K562 (cell line): ENCODE results near the gene ZDHHC14. TPM values are rescaled to one million over a fixed set of nuclear protein-coding genes. Genes with fewer than 3 reads are reported as not detected.
A peak's percentile ranks its signal among the peaks of the same experiment; 100 is the strongest.

Experiments
- CBX3 ChIP-seq, 2 experiments: IDR thresholded peaks; 1 replicate in 1 of 2; 2 replicates in 1 of 2; pipeline ENCODE4 v1.6.1; 2012; ENCODE audit warnings: inconsistent platforms in 2 of 2, low read length in 2 of 2, borderline replicate concordance in 1 of 2, control low read depth in 1 of 2
- HINFP ChIP-seq: fragments of 450-650 bp; conservative IDR thresholded peaks from 2 replicates; pipeline ENCODE4 v1.6.1; 2016; ENCODE audit warnings: missing genetic modification characterization, low read depth, mild to moderate bottlenecking, control low read depth, missing compliant biosample characterization
- KDM1A ChIP-seq, 2 experiments: fragments of 450-650 bp; IDR thresholded peaks; 2 replicates each; pipeline ENCODE4 v1.6.1; 2016; ENCODE audit warnings: mild to moderate bottlenecking in 2 of 2
- MAFF ChIP-seq: IDR thresholded peaks from 2 replicates; pipeline ENCODE4 v1.6.1; 2012; ENCODE audit warnings: low read length, improper control_type of control experiment
- NFE2 ChIP-seq: IDR thresholded peaks from 2 replicates; pipeline ENCODE4 v1.6.1; 2014; ENCODE audit warnings: antibody characterized with exemption, low read depth
- NFYB ChIP-seq: IDR thresholded peaks from 2 replicates; pipeline ENCODE4 v1.6.1; 2011; ENCODE audit warnings: mild to moderate bottlenecking, moderate library complexity; ENCODE audit not compliant: insufficient read length; ENCODE audit errors: extremely low read depth
- NKRF ChIP-seq: fragments of 450-650 bp; IDR thresholded peaks from 2 replicates; pipeline ENCODE4 v1.6.1; 2016; ENCODE audit warnings: borderline replicate concordance
- NUFIP1 ChIP-seq: fragments of 450-650 bp; IDR thresholded peaks from 2 replicates; pipeline ENCODE4 v1.6.1; 2018; ENCODE audit not compliant: partially characterized antibody
- OTX1 ChIP-seq: fragments of 450-650 bp; formaldehyde crosslinking; IDR thresholded peaks from 2 replicates; pipeline ENCODE4 v1.4.0; 2022; ENCODE audit warnings: mild to moderate bottlenecking
- POLR2AphosphoS2 ChIP-seq: IDR thresholded peaks from 2 replicates; pipeline ENCODE4 v1.6.1; 2012; ENCODE audit warnings: low read length, improper control_type of control experiment
- RNF2 ChIP-seq: sonication (generic); IDR thresholded peaks from 2 replicates; pipeline ENCODE4 v1.6.1; 2016
- TARDBP ChIP-seq: fragments of 450-650 bp; IDR thresholded peaks from 2 replicates; pipeline ENCODE4 v1.6.1; 2016
- TRIM24 ChIP-seq, 2 experiments: fragments of 450-650 bp; IDR thresholded peaks; 2 replicates each; pipeline ENCODE4 v1.6.1; 2016
- TSC22D4 ChIP-seq: fragments of 450-650 bp; IDR thresholded peaks from 2 replicates; pipeline ENCODE4 v1.6.1; 2016; ENCODE audit warnings: missing genetic modification characterization, missing biosample characterization, control low read depth
- ZBTB40 ChIP-seq, 2 experiments: fragments of 450-650 bp in 1 of 2; sonication (generic) in 1 of 2; formaldehyde crosslinking in 1 of 2; IDR thresholded peaks; 2 replicates each; pipeline versions ENCODE4 v1.7.1 to v1.9.0; 2016 to 2022; ENCODE audit warnings: inconsistent platforms in 1 of 2, mild to moderate bottlenecking in 1 of 2, missing genetic modification reagents in 1 of 2
- ZNF316 ChIP-seq: fragments of 450-650 bp; IDR thresholded peaks from 2 replicates; pipeline ENCODE4 v1.6.1; 2016
- polyA plus RNA-seq, 8 experiments: library from polyadenylated mRNA; depleted of rRNA in 4 of 8; stranded (reverse) in 5 of 8; unstranded in 3 of 8; fragments of >200 nt; fragmentation: Nextera tagmentation in 2 of 8; fragmentation: Illumina TruSeq in 1 of 8; extraction: Ambion mirVana in 2 of 8; extraction: Trizol in 1 of 8; gene quantifications; 2 replicates each; pipeline versions ENCODE4 v1.2.1 to v1.2.3, GENCODE V29; 2011 to 2014; ENCODE audit warnings: inconsistent platforms in 1 of 8, missing spikeins in 1 of 8
- total RNA-seq, 7 experiments: library from RNA; depleted of rRNA in 6 of 7; stranded (reverse); fragments of >200 nt in 6 of 7; fragmentation: Illumina TruSeq in 2 of 7; extraction: Trizol in 2 of 7; gene quantifications; 2 replicates each; pipeline versions ENCODE4 v1.2.1 to v1.2.3, GENCODE V29; 2011 to 2021; ENCODE audit warnings: low replicate concordance in 1 of 7

Gene ZDHHC14
- total and polyA plus RNA-seq, 9 of the 15 experiments (the other 6 are each of a cell fraction or from before 2014, with no cell fraction given), result 0.92 to 23.1 (median 13.8) TPM

GRCh38 chr6:157393669-157394327, 12.8 kb downstream of the ZDHHC14 start (continued):
- TF ChIP-seq NFE2 (peak; percentile 80), ZBTB40 (IDR thresholded peaks at IDR 0.05) (0 out of 2 replicates have a peak, but pooled peaks have one; percentile 37), ZBTB40 (CRISPR knock-in tag; IDR thresholded peaks at IDR 0.05) (no peak), NFYB (no peak), TARDBP (no peak), POLR2AphosphoS2 (no peak), RNF2 (no peak), KDM1A (IDR thresholded peaks at IDR 0.05) (no peak), OTX1 (0 out of 2 replicates have a peak, but pooled peaks have one; percentile 55), TRIM24 (IDR thresholded peaks at IDR 0.05) (peak in 1 of 2 experiments; percentile 23; a peak in 3 of 4 replicates), TSC22D4 (tag) (0 out of 2 replicates have a peak, but pooled peaks have one; percentile 29), NKRF (peak; percentile 47; the same call in 1 of the 2 replicates), CBX3 (IDR thresholded peaks at IDR 0.05; ENCODE audit: borderline replicate concordance in 1 of 2, low read length in 2 of 2) (0 out of 3 replicates have a peak, but pooled peaks of 1 of the 2 experiments have one; percentile 41), HINFP (tag) (peak; percentile 54; the same call in 1 of the 2 replicates), ZNF316 (peak; percentile 85), NUFIP1 (peak; percentile 40), MAFF (peak; percentile 57; the same call in 1 of the 2 replicates)
